ENCODE measurements around the gene PMIS2. TPM values are rescaled to one million over a fixed set of nuclear protein-coding genes. Genes with fewer than 3 reads are reported as not detected.
"Not testable (repeated sequence)": the region's sequence is repeated elsewhere in the genome, so short reads cannot be mapped to it uniquely, and the experiment has no call there.

PMIS2 gene
- total RNA-seq, 6 experiments from 2014 or later = not detected

DNA sequence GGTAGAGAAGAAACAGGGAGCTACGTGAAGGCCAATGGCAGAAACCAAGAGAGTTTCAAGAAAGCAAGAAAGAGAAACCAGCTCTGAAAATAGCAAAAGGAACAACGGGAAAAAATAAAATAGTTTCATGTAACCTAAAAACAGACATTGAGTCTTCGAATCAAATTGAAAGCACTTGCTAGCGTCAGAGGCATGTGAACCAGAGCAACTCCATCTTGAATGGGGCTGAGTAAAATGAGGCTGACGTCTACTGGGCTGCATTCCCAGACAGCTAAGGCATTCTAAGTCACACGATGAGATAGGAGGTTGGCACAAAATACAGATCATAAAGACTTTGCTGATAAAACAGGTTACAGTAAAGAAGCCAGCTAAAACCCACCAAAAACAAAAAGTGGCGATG lies 7.3 kb upstream of the PMIS2 start:
- Histone ChIP-seq H3K36me3 (no peaks in the 10 kb centered on the region), H3K27me3 (no peaks in the 10 kb centered on the region), H3K4me3 (no peak overlapping the region), H3K27ac (no peak overlapping the region), H3K9me3 (peaks cover 0 to 4% (median 1%) of the 10 kb centered on the region in 4 donors), H3K4me1 (no peaks in the 10 kb centered on the region)
- no peak for DNase-seq
- ATAC-seq = no peak
- intact Hi-C loops (cut with DNase I) = no loop called here
- WGBS (ENCODE audit: insufficient coverage, low coverage, low lambda C conversion rate, missing lambda C conversion rate) = 68% methylated on average over 7 of the region's 7 CpGs
- TF ChIP-seq, protein P1, sequence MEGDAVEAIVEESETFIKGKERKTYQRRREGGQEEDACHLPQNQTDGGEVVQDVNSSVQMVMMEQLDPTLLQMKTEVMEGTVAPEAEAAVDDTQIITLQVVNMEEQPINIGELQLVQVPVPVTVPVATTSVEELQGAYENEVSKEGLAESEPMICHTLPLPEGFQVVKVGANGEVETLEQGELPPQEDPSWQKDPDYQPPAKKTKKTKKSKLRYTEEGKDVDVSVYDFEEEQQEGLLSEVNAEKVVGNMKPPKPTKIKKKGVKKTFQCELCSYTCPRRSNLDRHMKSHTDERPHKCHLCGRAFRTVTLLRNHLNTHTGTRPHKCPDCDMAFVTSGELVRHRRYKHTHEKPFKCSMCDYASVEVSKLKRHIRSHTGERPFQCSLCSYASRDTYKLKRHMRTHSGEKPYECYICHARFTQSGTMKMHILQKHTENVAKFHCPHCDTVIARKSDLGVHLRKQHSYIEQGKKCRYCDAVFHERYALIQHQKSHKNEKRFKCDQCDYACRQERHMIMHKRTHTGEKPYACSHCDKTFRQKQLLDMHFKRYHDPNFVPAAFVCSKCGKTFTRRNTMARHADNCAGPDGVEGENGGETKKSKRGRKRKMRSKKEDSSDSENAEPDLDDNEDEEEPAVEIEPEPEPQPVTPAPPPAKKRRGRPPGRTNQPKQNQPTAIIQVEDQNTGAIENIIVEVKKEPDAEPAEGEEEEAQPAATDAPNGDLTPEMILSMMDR (IDR thresholded peaks at IDR 0.05) = no peak
- no peak for TF ChIP-seq POLR2A (IDR thresholded peaks at IDR 0.05)

DNA sequence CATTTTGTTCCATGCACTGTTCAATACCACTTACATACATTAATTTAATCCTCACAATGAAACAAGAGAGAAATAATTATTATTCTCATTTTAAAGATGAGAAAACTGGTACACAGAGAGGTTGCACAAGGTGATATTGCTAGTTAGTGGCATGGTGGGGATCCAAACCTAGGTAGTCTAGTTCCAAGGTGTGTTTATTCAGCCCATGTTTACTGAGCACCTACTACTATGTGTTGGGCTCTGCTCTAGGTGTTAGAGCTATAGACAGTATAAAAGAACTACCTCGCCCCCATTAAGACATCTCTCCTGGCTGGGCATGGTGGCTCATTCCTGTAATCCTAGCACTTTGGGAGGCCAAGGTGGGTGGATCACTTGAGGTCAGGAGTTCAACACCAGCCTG lies 3.2 kb upstream of the PMIS2 start:
- intact Hi-C loops (cut with DNase I) = no loop called here
- Histone ChIP-seq H3K27me3 (no peaks in the 10 kb centered on the region), H3K4me3 (no peak overlapping the region), H3K36me3 (no peaks in the 10 kb centered on the region), H3K4me1 (no peaks in the 10 kb centered on the region), H3K9me3 (no peaks in the 10 kb centered on the region), H3K27ac (no peak overlapping the region)
- no peak for TF ChIP-seq POLR2A (IDR thresholded peaks at IDR 0.05)
- no peak for DNase-seq
- no peak for ATAC-seq
- WGBS (ENCODE audit: insufficient coverage, low coverage, low lambda C conversion rate, missing lambda C conversion rate) = 83% methylated on average over 1 of the region's 1 CpG

DNA sequence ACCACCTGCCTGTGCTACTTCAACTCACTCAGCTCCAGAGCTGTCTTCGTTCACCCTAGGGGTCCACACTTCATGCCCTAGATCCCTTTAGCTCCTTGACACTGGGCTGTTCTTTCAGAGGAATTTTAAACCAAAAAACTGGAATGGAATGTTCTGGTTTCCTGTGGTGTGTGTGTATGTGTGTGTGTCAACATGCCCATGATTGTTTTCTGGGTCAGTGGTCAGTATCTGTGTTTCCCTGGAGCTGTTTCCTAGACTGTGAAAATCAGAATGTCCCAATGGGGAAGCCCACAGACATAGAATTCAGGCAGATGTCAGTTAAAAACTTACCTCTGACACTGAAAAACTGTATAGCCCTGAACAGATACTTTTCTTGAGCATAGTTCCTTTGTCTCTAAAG lies 1.3 kb downstream of the PMIS2 start:
- intact Hi-C loops (cut with DNase I) = no loop called here
- 20% methylated on average over 1 of the region's 1 CpG for WGBS (ENCODE audit: insufficient coverage, low coverage, low lambda C conversion rate, missing lambda C conversion rate)
- ATAC-seq = no peak

GRCh38 chr19:35590875-35591274 lies 4.9 kb downstream of the PMIS2 start:
- intact Hi-C loops (cut with DNase I) = no loop called here
- 73% methylated on average over 3 of the region's 3 CpGs for WGBS (ENCODE audit: insufficient coverage, low coverage, low lambda C conversion rate, missing lambda C conversion rate)
- Histone ChIP-seq H3K4me3 (no peak overlapping the region), H3K27ac (no peak overlapping the region), H3K9me3 (no peaks in the 10 kb centered on the region), H3K27me3 (no peaks in the 10 kb centered on the region), H3K4me1 (no peaks in the 10 kb centered on the region), H3K36me3 (no peaks in the 10 kb centered on the region)
- ATAC-seq (no peak), DNase-seq (no peak)
- TF ChIP-seq, protein P1 (IDR thresholded peaks at IDR 0.05) = no peak
- no peak for TF ChIP-seq POLR2A (IDR thresholded peaks at IDR 0.05)

More for the DNA sequence above, 1.3 kb downstream of the PMIS2 start:
- H3K4me3 ChIP-seq = no peak overlapping the region
- TF ChIP-seq, protein P1 (IDR thresholded peaks at IDR 0.05) = no peak
- no peak for TF ChIP-seq POLR2A (IDR thresholded peaks at IDR 0.05)
- no peaks in the 10 kb centered on the region for H3K27me3 ChIP-seq
- H3K4me1 ChIP-seq = no peaks in the 10 kb centered on the region
- DNase-seq = no peak
- H3K36me3 ChIP-seq = no peaks in the 10 kb centered on the region
- H3K9me3 ChIP-seq = no peaks in the 10 kb centered on the region
- H3K27ac ChIP-seq = no peak overlapping the region

DNA sequence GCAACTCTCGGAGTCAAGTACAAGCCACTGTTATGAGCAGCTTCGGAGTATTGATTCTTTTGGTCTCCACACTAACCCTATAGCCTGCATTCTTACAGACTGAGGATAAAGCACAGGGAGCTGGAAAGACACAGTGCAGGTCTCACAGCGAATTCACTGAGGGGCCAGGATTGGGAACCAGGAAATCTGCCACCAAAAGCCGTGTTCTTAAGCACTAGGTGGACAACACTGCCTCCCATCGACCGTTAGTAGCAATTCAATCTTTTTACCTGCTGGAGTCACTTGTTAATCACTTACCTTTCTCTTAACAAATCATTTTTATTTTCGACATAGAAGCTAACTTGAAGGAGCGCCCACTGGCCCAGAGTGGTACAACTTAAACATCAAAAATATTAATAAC lies 6.3 kb downstream of the PMIS2 start:
- Histone ChIP-seq H3K9me3 (no peaks in the 10 kb centered on the region), H3K36me3 (no peaks in the 10 kb centered on the region), H3K4me1 (no peaks in the 10 kb centered on the region), H3K4me3 (no peak overlapping the region), H3K27ac (no peak overlapping the region), H3K27me3 (no peaks in the 10 kb centered on the region)
- 20% methylated on average over 8 of the region's 8 CpGs for WGBS (ENCODE audit: insufficient coverage, low coverage, low lambda C conversion rate, missing lambda C conversion rate)
- TF ChIP-seq, protein P1 (IDR thresholded peaks at IDR 0.05) = peak; percentile 54 to 58 (median 55)
- TF ChIP-seq POLR2A (IDR thresholded peaks at IDR 0.05) = no peak
- ATAC-seq = peak; percentile 47 to 72 (median 58)
- DNase-seq = no peak
- intact Hi-C loops (cut with DNase I) = no loop called here

DNA sequence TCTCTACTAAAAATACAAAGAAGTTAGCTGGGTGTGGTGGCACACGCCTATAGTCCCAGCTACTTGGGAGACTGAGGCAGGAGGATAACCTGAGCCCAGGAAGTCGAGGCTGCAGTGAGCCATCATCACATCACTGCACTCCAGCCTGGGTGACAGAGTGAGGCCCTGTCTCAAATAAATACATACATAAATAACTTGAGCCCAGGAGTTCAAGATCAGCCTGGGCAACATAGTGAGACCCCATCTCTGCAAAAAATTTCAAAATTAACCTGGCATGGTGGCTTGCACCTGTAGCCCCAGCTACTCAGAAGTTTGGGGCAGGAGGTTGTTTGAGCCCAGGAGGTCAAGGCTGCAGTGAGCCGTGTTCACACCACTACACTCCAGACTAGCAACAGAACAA lies 9.1 kb downstream of the PMIS2 start:
- H3K27me3 ChIP-seq; intact Hi-C loops (cut with DNase I); H3K9me3 ChIP-seq; H3K4me3 ChIP-seq; H3K4me1 ChIP-seq; ATAC-seq; H3K27ac ChIP-seq; H3K36me3 ChIP-seq; DNase-seq: not testable (repeated sequence)
- WGBS (ENCODE audit: insufficient coverage, low coverage, low lambda C conversion rate, missing lambda C conversion rate) = no CpG with 5 or more reads among the region's 3 CpGs
